ENCODE data around the gene MAP4. TPM values are rescaled to one million over a fixed set of nuclear protein-coding genes. Genes with fewer than 3 reads are reported as not detected.

The MAP4 gene
- total RNA-seq, 2 donors from 2014 or later: 152 to 169 TPM

GRCh38 chr3:47824541-47825473 lies 191.4 kb downstream of the MAP4 start:
- Histone ChIP-seq H3K4me1 (ENCODE audit: control insufficient read depth, insufficient read depth, low read length) (no peaks in the 10 kb centered on the region), H3K27me3 (ENCODE audit: control insufficient read depth, insufficient read depth, low read length, poor library complexity, severe bottlenecking) (no peaks in the 10 kb centered on the region), H3K9ac (ENCODE audit: extremely low read depth, low read length, poor library complexity, severe bottlenecking) (peak overlapping the region; percentile 60), H3K36me3 (ENCODE audit: control insufficient read depth, insufficient read depth, low read length) (peaks cover 41% of the 10 kb centered on the region), H3K9me3 (ENCODE audit: control insufficient read depth, low read length) (no peaks in the 10 kb centered on the region), H3K27ac (ENCODE audit: low read depth, low read length) (peak overlapping the region; percentile 58), H3K4me3 (ENCODE audit: low read length) (peak overlapping the region; percentile 90)
- Mint-ChIP-seq H3K27ac (peak overlapping the region; percentile 91), H3K4me1 (peaks cover 6% of the 10 kb centered on the region), H3K4me3 (peak overlapping the region; percentile 90), H3K27me3 (ENCODE audit: insufficient read depth) (no peaks in the 10 kb centered on the region), H3K36me3 (ENCODE audit: low read depth) (peaks cover 52% of the 10 kb centered on the region), H3K9me3 (no peaks in the 10 kb centered on the region)
- DNase-seq: peak; percentile 94
- 5 to 16% methylated on average over 21 to 77 of the region's 77 CpGs for WGBS, 2 experiments (ENCODE audit: insufficient coverage in 1 of 2, insufficient read length in 1 of 2)
- TF ChIP-seq CTCF (conservative IDR thresholded peaks at IDR 0.05): peak; percentile 92

GRCh38 chr3:47817609-47818008 lies 198.6 kb downstream of the MAP4 start:
- H3K9me3 Mint-ChIP-seq: no peaks in the 10 kb centered on the region
- WGBS, 2 experiments (ENCODE audit: insufficient coverage in 1 of 2, insufficient read length in 1 of 2): 96% methylated on average over 4 to 7 of the region's 7 CpGs

GRCh38 chr3:47813551-47814177 lies 202.6 kb downstream of the MAP4 start:
- Histone ChIP-seq H3K27me3 (ENCODE audit: control insufficient read depth, insufficient read depth, low read length, poor library complexity, severe bottlenecking) (no peaks in the 10 kb centered on the region), H3K27ac (ENCODE audit: low read depth, low read length) (no peak overlapping the region), H3K9ac (ENCODE audit: extremely low read depth, low read length, poor library complexity, severe bottlenecking) (no peak overlapping the region), H3K9me3 (ENCODE audit: control insufficient read depth, low read length) (peaks cover 10% of the 10 kb centered on the region), H3K4me3 (ENCODE audit: low read length) (no peak overlapping the region), H3K36me3 (ENCODE audit: control insufficient read depth, insufficient read depth, low read length) (peaks cover 67% of the 10 kb centered on the region), H3K4me1 (ENCODE audit: control insufficient read depth, insufficient read depth, low read length) (no peaks in the 10 kb centered on the region)
- TF ChIP-seq CTCF (conservative IDR thresholded peaks at IDR 0.05): no peak
- Mint-ChIP-seq H3K9me3 (peaks cover 2% of the 10 kb centered on the region), H3K27me3 (ENCODE audit: insufficient read depth) (no peaks in the 10 kb centered on the region), H3K36me3 (ENCODE audit: low read depth) (peaks cover 53% of the 10 kb centered on the region), H3K4me3 (no peak overlapping the region), H3K4me1 (no peaks in the 10 kb centered on the region), H3K27ac (no peak overlapping the region)
- DNase-seq: no peak
- WGBS, 2 experiments (ENCODE audit: insufficient coverage in 1 of 2, insufficient read length in 1 of 2): 90 to 94% methylated on average over 4 to 8 of the region's 8 CpGs

More at GRCh38 chr3:47817609-47818008, 198.6 kb downstream of the MAP4 start:
- Mint-ChIP-seq H3K36me3 (ENCODE audit: low read depth) (peaks cover 53% of the 10 kb centered on the region), H3K27me3 (ENCODE audit: insufficient read depth) (no peaks in the 10 kb centered on the region), H3K27ac (no peak overlapping the region), H3K4me3 (no peak overlapping the region), H3K4me1 (no peaks in the 10 kb centered on the region)
- no peak overlapping the region for H3K4me3 ChIP-seq (ENCODE audit: low read length)
- DNase-seq: no peak
- peaks cover 61% of the 10 kb centered on the region for H3K36me3 ChIP-seq (ENCODE audit: control insufficient read depth, insufficient read depth, low read length)
- H3K27ac ChIP-seq (ENCODE audit: low read depth, low read length): no peak overlapping the region
- no peak overlapping the region for H3K9ac ChIP-seq (ENCODE audit: extremely low read depth, low read length, poor library complexity, severe bottlenecking)
- no peaks in the 10 kb centered on the region for H3K9me3 ChIP-seq (ENCODE audit: control insufficient read depth, low read length)
- no peaks in the 10 kb centered on the region for H3K4me1 ChIP-seq (ENCODE audit: control insufficient read depth, insufficient read depth, low read length)
- no peak for TF ChIP-seq CTCF (conservative IDR thresholded peaks at IDR 0.05)
- no peaks in the 10 kb centered on the region for H3K27me3 ChIP-seq (ENCODE audit: control insufficient read depth, insufficient read depth, low read length, poor library complexity, severe bottlenecking)
